ENCODE data around the gene SORCS2. TPM values are rescaled to one million over a fixed set of nuclear protein-coding genes. Genes with fewer than 3 reads are reported as not detected.

The SORCS2 gene
- polyA plus RNA-seq, 1 of the 3 experiments (the other 2 are of a cell fraction): 1.6 TPM

GRCh38 chr4:7189475-7190277, 2.7 kb upstream of the SORCS2 start:
- 42% methylated on average over 11 of the region's 11 CpGs for WGBS (ENCODE audit: low lambda C conversion rate)
- no peak overlapping the region for H3K4me2 ChIP-seq
- H3K79me2 ChIP-seq (ENCODE audit: insufficient read depth): no peaks in the 10 kb centered on the region
- H2AFZ ChIP-seq (ENCODE audit: low read depth): no peak overlapping the region
- H3K27me3 ChIP-seq (ENCODE audit: insufficient read depth): peaks cover 50% of the 10 kb centered on the region
- no peaks in the 10 kb centered on the region for H3K9me2 ChIP-seq
- H3K4me3 ChIP-seq (ENCODE audit: low read depth in 2 of 2, low read length in 1 of 2): no peak overlapping the region
- no peak overlapping the region for H3K27ac ChIP-seq (ENCODE audit: low read depth in 2 of 2, low read length in 1 of 2)
- no peaks in the 10 kb centered on the region for H3K9me3 ChIP-seq
- TF ChIP-seq RXRA (IDR thresholded peaks at IDR 0.05; ENCODE audit: borderline replicate concordance, low read depth) (no peak), FOSL2 (IDR thresholded peaks at IDR 0.05; ENCODE audit: borderline replicate concordance, low read depth) (no peak), FOXM1 (IDR thresholded peaks at IDR 0.05; ENCODE audit: low read depth) (no peak), MXI1 (IDR thresholded peaks at IDR 0.05; ENCODE audit: low read depth, low read length) (no peak), CHD2 (IDR thresholded peaks at IDR 0.05; ENCODE audit: low read length, partially characterized antibody) (no peak), MAX (IDR thresholded peaks at IDR 0.05; ENCODE audit: low read depth) (no peak), REST (IDR thresholded peaks at IDR 0.05; ENCODE audit: low read depth, low read length) (no peak), ELF1 (IDR thresholded peaks at IDR 0.05) (no peak), MEF2A (IDR thresholded peaks at IDR 0.05; ENCODE audit: borderline replicate concordance, low read depth) (no peak), FOXJ3 (CRISPR knock-in tag; IDR thresholded peaks at IDR 0.05) (no peak), PBX3 (IDR thresholded peaks at IDR 0.05) (no peak), JUND (IDR thresholded peaks at IDR 0.05) (no peak), ZBTB33 (IDR thresholded peaks at IDR 0.05; ENCODE audit: borderline replicate concordance, low read depth) (no peak), EP300 (IDR thresholded peaks at IDR 0.05; ENCODE audit: borderline replicate concordance in 1 of 2, low read depth in 1 of 2, low read length in 1 of 2) (no peak), NRF1 (IDR thresholded peaks at IDR 0.05; ENCODE audit: low read depth, low read length) (no peak), RCOR1 (IDR thresholded peaks at IDR 0.05; ENCODE audit: low read length) (no peak), GABPA (IDR thresholded peaks at IDR 0.05; ENCODE audit: low read depth) (no peak), YY1 (IDR thresholded peaks at IDR 0.05; ENCODE audit: low read depth) (no peak)
- no peaks in the 10 kb centered on the region for H3K36me3 ChIP-seq (replicated peaks in 1 of 2; ENCODE audit: control insufficient read depth in 1 of 2, insufficient read depth in 2 of 2, low read length in 1 of 2)
- H3K4me1 ChIP-seq (ENCODE audit: control insufficient read depth in 1 of 2, insufficient read depth in 2 of 2, low read depth in 1 of 2, low read length in 1 of 2): peaks cover 0 to 8% of the 10 kb centered on the region in 2 experiments; a peak in 1 of 4 replicates
- CTCF ChIA-PET: interaction anchor here (0.9 to 16.0 kb wide), 11 partner anchors 11 to 530 kb away, joined by 3 to 301 read pairs (median 6); no protein-coding TSS in a partner anchor
- H3K9ac ChIP-seq: no peak overlapping the region
- POLR2A ChIA-PET: no interaction called here
- H3F3A ChIP-seq (replicated peaks; ENCODE audit: insufficient read depth): no peaks in the 10 kb centered on the region
- H4K20me1 ChIP-seq (ENCODE audit: insufficient read depth): no peaks in the 10 kb centered on the region
- no peak for DNase-seq

Measured in SK-N-SH (cell line).